SK-N-SH treated with all-trans-retinoic acid at 6 μM for 48 hours (cell line): ENCODE data around the gene CALML3.

Experiments
- ARNTL ChIP-seq: fragments of 450-650 bp; formaldehyde crosslinking; IDR thresholded peaks from 2 replicates; pipeline ENCODE4 v1.5.0; 2020; ENCODE audit warnings: low read depth, mild to moderate bottlenecking, moderate library complexity, borderline replicate concordance
- ESRRG ChIP-seq: fragments of 250-450 bp; sonication (Bioruptor Pico); IDR thresholded peaks from 2 replicates; pipeline ENCODE4 v1.6.1; 2021; ENCODE audit warnings: mild to moderate bottlenecking
- ZFP3 ChIP-seq: fragments of 250-450 bp; sonication (Bioruptor Pico); IDR thresholded peaks from 2 replicates; pipeline ENCODE4 v1.5.0; 2020; ENCODE audit warnings: mild to moderate bottlenecking, moderate library complexity

GRCh38 chr10:5549462-5550249 lies 24.9 kb downstream of the CALML3 start:
- TF ChIP-seq ESRRG (CRISPR knock-in tag) = no peak
- no peak for TF ChIP-seq ZFP3 (CRISPR knock-in tag)
- no peak for TF ChIP-seq ARNTL
